Measurements from ENCODE around the gene PXDC1. TPM values are rescaled to one million over a fixed set of nuclear protein-coding genes. Genes with fewer than 3 reads are reported as not detected.

Gene PXDC1
- total and polyA plus RNA-seq, 2 experiments from 2014 or later, result 1.2 to 1.8 TPM

DNA sequence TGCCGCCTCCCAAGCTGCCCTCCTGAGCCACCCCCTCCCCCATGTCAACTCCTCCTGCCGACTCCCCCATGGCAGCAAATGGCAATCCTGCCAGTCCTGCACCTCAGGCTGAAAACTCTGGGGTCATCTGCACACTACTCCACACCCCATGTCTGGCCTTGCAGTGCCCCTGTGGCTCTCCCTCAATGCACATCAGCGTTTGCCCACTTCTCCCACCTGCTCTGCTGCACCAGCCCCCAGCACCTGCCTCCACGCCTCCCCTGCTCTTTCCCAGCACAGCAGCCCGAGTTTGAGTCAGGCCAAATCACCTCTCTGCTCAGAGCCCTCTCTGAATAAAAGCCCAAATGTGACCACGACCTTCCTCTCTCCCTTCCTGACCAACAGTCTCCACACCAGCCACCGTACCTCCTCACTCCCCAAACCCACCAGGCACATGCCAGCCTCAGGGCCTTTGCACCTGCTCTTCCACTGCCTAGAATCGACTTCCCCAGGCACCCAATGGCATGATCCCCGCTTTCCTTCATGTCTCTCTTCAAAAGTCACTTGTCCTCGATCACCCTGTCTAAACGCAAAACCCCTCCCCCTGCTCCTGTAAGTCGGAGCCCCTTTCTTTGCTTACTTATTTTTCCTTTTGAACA is 4.3 kb downstream of the PXDC1 start:
- no peak overlapping the region for H3K27ac ChIP-seq (ENCODE audit: low read depth)
- Mint-ChIP-seq H3K9me3 (no peaks in the 10 kb centered on the region), H3K27me3 (ENCODE audit: insufficient read depth, low read depth, poor library complexity) (peaks cover 38% of the 10 kb centered on the region), H3K36me3 (ENCODE audit: low read depth) (no peaks in the 10 kb centered on the region), H3K4me3 (no peak overlapping the region), H3K4me1 (peaks cover 35% of the 10 kb centered on the region), H3K27ac (no peak overlapping the region)
- no peaks in the 10 kb centered on the region for H3K9me2 ChIP-seq (ENCODE audit: insufficient read depth)
- peaks cover 13% of the 10 kb centered on the region for H3K4me1 ChIP-seq (ENCODE audit: insufficient read depth)
- H4K20me1 ChIP-seq (replicated peaks; ENCODE audit: insufficient read depth), result no peaks in the 10 kb centered on the region
- ATAC-seq (no peak), DNase-seq (ENCODE audit: low spot score) (no peak)
- H3K4me3 ChIP-seq, result no peak overlapping the region
- peaks cover 7% of the 10 kb centered on the region for H3F3A ChIP-seq (replicated peaks; ENCODE audit: low read depth)
- H3K36me3 ChIP-seq (ENCODE audit: insufficient read depth), result no peaks in the 10 kb centered on the region
- TF ChIP-seq EZH2phosphoT487 (IDR thresholded peaks at IDR 0.05; ENCODE audit: unreplicated experiment), result no peak
- TF ChIP-seq JUNB (IDR thresholded peaks at IDR 0.05; ENCODE audit: unreplicated experiment), result no peak
- TF ChIP-seq STAT1 (IDR thresholded peaks at IDR 0.05; ENCODE audit: unreplicated experiment), result no peak
- TF ChIP-seq ZNF462 (CRISPR knock-in tag; IDR thresholded peaks at IDR 0.05), result no peak
- no peak for TF ChIP-seq ZNF114 (CRISPR knock-in tag; IDR thresholded peaks at IDR 0.05)
- TF ChIP-seq, protein P1, sequence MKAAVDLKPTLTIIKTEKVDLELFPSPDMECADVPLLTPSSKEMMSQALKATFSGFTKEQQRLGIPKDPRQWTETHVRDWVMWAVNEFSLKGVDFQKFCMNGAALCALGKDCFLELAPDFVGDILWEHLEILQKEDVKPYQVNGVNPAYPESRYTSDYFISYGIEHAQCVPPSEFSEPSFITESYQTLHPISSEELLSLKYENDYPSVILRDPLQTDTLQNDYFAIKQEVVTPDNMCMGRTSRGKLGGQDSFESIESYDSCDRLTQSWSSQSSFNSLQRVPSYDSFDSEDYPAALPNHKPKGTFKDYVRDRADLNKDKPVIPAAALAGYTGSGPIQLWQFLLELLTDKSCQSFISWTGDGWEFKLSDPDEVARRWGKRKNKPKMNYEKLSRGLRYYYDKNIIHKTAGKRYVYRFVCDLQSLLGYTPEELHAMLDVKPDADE (IDR thresholded peaks at IDR 0.05), result no peak
- TF ChIP-seq REST (IDR thresholded peaks at IDR 0.05; ENCODE audit: unreplicated experiment), result no peak
- TF ChIP-seq EZH2 (IDR thresholded peaks at IDR 0.05; ENCODE audit: low read depth, unreplicated experiment), result no peak
- no peak for TF ChIP-seq CTCF (conservative IDR thresholded peaks at IDR 0.05; ENCODE audit: low read depth in 2 of 2)
- H2AFZ ChIP-seq, result no peak overlapping the region
- H3K27me3 ChIP-seq (ENCODE audit: insufficient read depth), result peaks cover 39% of the 10 kb centered on the region
- no peak overlapping the region for H3K4me2 ChIP-seq
- no peaks in the 10 kb centered on the region for H3K79me2 ChIP-seq (replicated peaks; ENCODE audit: insufficient read depth)
